Measurements from ENCODE around the gene ISL2. TPM values are rescaled to one million over a fixed set of nuclear protein-coding genes. Genes with fewer than 3 reads are reported as not detected.

ISL2 gene
- total RNA-seq, 2 donors from 2014 or later, result 0.51 to 0.66 TPM

- no peak for TF ChIP-seq CTCF (conservative IDR thresholded peaks at IDR 0.05)
- no peaks in the 10 kb centered on the region for H3K36me3 Mint-ChIP-seq (ENCODE audit: low read depth)
- H3K4me3 Mint-ChIP-seq, result no peak overlapping the region
- Histone ChIP-seq H3K27me3 (ENCODE audit: control insufficient read depth, insufficient read depth, low read length, poor library complexity, severe bottlenecking) (no peaks in the 10 kb centered on the region), H3K9ac (ENCODE audit: extremely low read depth, low read length, poor library complexity, severe bottlenecking) (no peak overlapping the region), H3K9me3 (ENCODE audit: control insufficient read depth, low read length) (no peaks in the 10 kb centered on the region), H3K4me3 (ENCODE audit: low read length) (no peak overlapping the region), H3K4me1 (ENCODE audit: control insufficient read depth, insufficient read depth, low read length) (no peaks in the 10 kb centered on the region), H3K36me3 (ENCODE audit: control insufficient read depth, insufficient read depth, low read length) (no peaks in the 10 kb centered on the region), H3K27ac (ENCODE audit: low read depth, low read length) (no peak overlapping the region)
- no peaks in the 10 kb centered on the region for H3K9me3 Mint-ChIP-seq
- peaks cover 4% of the 10 kb centered on the region for H3K27me3 Mint-ChIP-seq (ENCODE audit: insufficient read depth)
- no peak for DNase-seq
- H3K4me1 Mint-ChIP-seq, result peaks cover 1% of the 10 kb centered on the region
- H3K27ac Mint-ChIP-seq, result no peak overlapping the region
- 95 to 100% methylated on average over 2 of the region's 2 CpGs for WGBS, 2 experiments (ENCODE audit: insufficient coverage in 1 of 2, insufficient read length in 1 of 2)
Observed at GRCh38 chr15:76384409-76384808, 47.8 kb downstream of the ISL2 start.

- no peaks in the 10 kb centered on the region for H3K4me1 ChIP-seq (ENCODE audit: control insufficient read depth, insufficient read depth, low read length)
- TF ChIP-seq CTCF (conservative IDR thresholded peaks at IDR 0.05), result no peak
- no peaks in the 10 kb centered on the region for H3K9me3 Mint-ChIP-seq
- H3K4me3 Mint-ChIP-seq, result no peak overlapping the region
- peaks cover 6% of the 10 kb centered on the region for H3K4me1 Mint-ChIP-seq
- H3K9me3 ChIP-seq (ENCODE audit: control insufficient read depth, low read length), result no peaks in the 10 kb centered on the region
- no peaks in the 10 kb centered on the region for H3K36me3 ChIP-seq (ENCODE audit: control insufficient read depth, insufficient read depth, low read length)
- no peak overlapping the region for H3K4me3 ChIP-seq (ENCODE audit: low read length)
- no peak overlapping the region for H3K9ac ChIP-seq (ENCODE audit: extremely low read depth, low read length, poor library complexity, severe bottlenecking)
- H3K27me3 Mint-ChIP-seq (ENCODE audit: insufficient read depth), result peaks cover 4% of the 10 kb centered on the region
- DNase-seq, result no peak
- 97% methylated on average over 2 of the region's 2 CpGs; no CpG with 5 or more reads in 1 of the 2 experiments for WGBS, 2 experiments (ENCODE audit: insufficient coverage in 1 of 2, insufficient read length in 1 of 2)
- H3K27ac ChIP-seq (ENCODE audit: low read depth, low read length), result no peak overlapping the region
- no peaks in the 10 kb centered on the region for H3K36me3 Mint-ChIP-seq (ENCODE audit: low read depth)
- H3K27ac Mint-ChIP-seq, result no peak overlapping the region
- H3K27me3 ChIP-seq (ENCODE audit: control insufficient read depth, insufficient read depth, low read length, poor library complexity, severe bottlenecking), result no peaks in the 10 kb centered on the region
Observed at GRCh38 chr15:76386178-76386577, 49.6 kb downstream of the ISL2 start.

- Histone ChIP-seq H3K27ac (ENCODE audit: low read depth, low read length) (no peak overlapping the region), H3K36me3 (ENCODE audit: control insufficient read depth, insufficient read depth, low read length) (no peaks in the 10 kb centered on the region), H3K4me1 (ENCODE audit: control insufficient read depth, insufficient read depth, low read length) (no peaks in the 10 kb centered on the region), H3K27me3 (ENCODE audit: control insufficient read depth, insufficient read depth, low read length, poor library complexity, severe bottlenecking) (no peaks in the 10 kb centered on the region), H3K9ac (ENCODE audit: extremely low read depth, low read length, poor library complexity, severe bottlenecking) (no peak overlapping the region), H3K4me3 (ENCODE audit: low read length) (no peak overlapping the region), H3K9me3 (ENCODE audit: control insufficient read depth, low read length) (no peaks in the 10 kb centered on the region)
- Mint-ChIP-seq H3K36me3 (ENCODE audit: low read depth) (no peaks in the 10 kb centered on the region), H3K9me3 (no peaks in the 10 kb centered on the region), H3K27me3 (ENCODE audit: insufficient read depth) (peaks cover 4% of the 10 kb centered on the region), H3K4me1 (peaks cover 6% of the 10 kb centered on the region), H3K4me3 (no peak overlapping the region), H3K27ac (no peak overlapping the region)
- DNase-seq, result no peak
- no peak for TF ChIP-seq CTCF (conservative IDR thresholded peaks at IDR 0.05)
- WGBS, 2 experiments (ENCODE audit: insufficient coverage in 1 of 2, insufficient read length in 1 of 2), result 94% methylated on average over 2 of the region's 2 CpGs
Observed at GRCh38 chr15:76386926-76387325, 50.4 kb downstream of the ISL2 start.

Measured in endodermal cell (in vitro differentiated cells).